GM19372 (cell line): ENCODE measurements around the gene TIMM50.

ENCODE experiments used
- ATAC-seq: cut with Tn5 transposase; IDR thresholded peaks from one replicate; pipeline ENCODE4 v1.9.1; 2021; ENCODE audit warnings: mild to moderate bottlenecking, low read depth, moderate library complexity; ENCODE audit not compliant: unreplicated experiment

TIMM50 gene

DNA sequence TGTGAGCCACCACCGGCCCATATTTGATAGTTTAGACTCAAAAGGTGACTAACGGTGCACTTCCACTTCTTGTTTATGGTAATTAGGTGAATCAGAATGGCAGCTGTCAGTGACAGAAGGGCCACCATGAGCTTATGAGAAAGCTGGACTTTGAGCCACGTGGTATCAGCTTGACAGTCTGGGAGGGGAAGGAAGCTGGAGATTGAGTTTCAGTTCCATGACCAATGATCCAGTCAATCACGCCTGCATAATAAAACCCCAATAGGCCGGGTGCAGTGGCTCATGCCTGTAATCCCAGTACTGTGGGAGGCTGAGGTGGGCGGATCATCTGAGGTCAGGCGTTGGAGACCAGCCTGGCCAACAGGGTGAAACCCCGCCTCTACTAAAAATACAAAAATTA lies 43.9 kb downstream of the TIMM50 start:
- ATAC-seq = no peak

DNA sequence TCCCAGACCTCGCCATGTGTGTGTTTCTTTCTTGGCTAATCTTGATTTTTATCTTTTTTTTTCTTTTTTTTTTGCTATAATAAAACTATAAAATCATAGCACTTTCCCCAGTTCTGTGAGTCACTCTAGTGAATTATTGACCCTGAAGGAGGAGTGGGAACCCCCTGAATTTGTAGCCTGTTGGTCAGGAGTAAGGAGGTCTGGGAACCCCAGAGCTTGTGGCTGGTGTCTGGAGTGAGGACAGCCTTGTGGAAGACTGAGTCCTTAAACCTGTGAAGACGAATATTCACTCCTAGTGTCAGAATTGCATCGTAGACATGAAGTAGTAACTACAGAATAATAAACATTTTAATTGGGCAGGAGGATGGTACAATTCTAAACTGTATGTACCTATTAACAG lies 44.6 kb downstream of the TIMM50 start:
- no peak for ATAC-seq

DNA sequence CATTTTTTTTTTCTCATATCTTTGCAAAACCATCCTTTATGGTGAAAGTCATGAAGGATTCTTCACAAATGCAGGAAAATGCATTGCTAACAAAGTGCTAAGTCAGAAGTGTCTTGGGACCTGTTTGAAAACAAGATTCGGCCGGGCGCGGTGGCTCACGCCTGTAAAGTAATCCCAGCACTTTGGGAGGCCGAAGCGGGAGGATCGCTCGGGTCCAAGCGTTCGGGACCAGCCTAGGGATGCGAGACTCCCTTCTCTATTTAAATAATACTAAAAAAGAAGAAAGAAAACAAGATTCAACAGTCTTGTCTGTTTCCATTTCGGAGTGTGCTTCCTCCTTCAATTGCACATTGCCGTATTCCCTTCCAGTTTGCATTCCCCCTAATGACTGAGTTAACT lies 51.2 kb downstream of the TIMM50 start:
- no peak for ATAC-seq

DNA sequence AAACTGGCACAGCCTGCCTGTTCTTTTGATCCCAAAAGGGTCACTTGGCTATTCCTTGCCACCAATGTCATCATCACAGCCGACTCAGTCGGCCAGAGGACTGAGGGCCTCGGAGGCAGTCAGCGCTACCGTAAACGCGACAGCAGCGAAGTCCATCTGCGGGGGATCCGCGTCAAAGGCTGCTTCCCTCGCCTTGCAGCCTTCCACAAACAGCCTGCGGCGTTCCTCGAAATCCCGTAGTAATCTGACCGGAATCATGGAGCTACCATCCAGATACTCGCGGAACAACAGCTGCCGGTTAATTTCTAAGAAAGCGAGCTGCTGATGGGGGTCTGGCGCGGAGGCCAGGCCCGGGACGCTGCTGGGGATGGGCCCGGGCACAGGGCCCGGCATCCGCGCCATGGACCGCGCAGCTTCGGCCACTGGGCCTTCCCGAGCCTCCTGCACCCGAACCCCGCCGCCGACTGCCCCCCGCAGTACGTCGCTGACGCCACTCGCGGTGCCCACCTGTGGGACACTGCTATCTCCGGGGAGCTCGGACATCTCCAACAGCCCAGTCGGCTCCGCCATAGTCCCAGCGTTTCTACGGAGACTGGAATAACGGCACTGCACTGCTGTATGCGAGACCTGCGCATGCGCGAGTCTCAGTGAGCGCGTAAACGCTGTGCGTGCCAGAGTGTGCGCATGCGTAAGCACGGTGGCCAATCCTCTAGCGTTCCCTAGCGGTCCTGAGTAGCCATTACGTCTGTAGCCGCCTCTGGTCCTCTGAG lies 51.8 kb downstream of the TIMM50 start, which contains the start of gene EID2B:
Gene EID2B, minus strand, starts transcription at position 620 of the 770 bp plus-strand sequence. Its CDS starts 50 bp downstream, at position 570.
- ATAC-seq = peak; percentile 89

DNA sequence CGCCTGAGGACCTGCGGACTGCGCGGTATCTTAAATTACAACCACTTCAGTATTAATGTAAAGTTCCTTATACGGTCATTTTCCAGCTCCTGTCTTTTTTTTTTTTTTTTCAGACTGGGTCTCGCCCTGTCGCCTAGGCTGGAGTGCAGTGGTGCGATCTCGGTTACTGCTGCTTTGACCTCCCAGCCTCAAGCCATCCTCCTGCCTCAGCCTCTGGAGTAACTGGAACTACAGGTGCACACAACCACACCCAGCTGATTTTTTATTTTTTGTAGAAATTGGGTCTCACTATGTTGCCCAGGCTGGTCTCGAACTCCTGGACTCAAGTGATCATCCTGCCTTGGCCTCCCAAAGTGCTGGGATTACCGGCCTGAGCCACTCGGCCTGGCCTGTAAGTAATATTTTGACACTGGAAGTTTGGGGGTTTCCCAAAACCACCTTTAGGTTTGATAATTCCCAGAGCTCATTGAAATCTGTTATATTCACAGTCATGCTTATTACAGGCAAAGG lies 52.4 kb downstream of the TIMM50 start:
- no peak for ATAC-seq

DNA sequence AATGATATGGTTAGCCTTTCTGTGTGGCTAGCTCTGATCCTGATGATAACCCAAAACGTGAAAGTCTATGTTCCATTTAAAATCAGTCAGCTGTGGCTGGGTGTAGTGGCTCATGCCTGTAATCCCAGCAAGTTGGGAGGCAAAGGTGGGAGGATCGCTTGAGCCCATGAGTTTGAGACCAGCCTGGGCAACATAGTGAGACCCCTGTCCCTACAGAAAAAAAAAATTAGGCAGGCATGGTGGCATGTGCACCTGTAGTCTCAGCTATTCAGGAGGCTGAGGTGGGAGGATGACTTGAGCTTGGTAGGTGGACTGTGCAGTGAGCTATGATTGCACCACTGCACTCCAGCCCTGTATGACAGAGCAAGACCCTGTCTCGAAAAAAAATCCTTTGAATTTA lies 53.2 kb downstream of the TIMM50 start:
- ATAC-seq = no peak

DNA sequence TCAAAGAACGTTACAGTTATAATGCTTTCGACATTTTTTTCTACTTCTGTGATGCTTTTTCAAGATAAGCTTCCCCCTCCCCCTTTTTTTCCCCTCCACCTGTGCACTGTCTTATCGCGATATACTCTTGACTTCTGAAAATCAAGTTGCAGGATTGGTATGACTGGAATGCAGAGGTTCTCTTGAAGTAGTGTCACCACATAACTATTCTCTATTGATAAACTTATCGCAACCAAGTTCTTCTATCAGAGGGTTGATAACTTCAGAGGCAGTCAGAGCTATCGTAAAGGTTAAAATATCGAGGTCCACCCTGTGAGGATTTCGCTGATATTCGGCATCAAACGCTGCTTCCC lies 58.5 kb downstream of the TIMM50 start:
- no peak for ATAC-seq

DNA sequence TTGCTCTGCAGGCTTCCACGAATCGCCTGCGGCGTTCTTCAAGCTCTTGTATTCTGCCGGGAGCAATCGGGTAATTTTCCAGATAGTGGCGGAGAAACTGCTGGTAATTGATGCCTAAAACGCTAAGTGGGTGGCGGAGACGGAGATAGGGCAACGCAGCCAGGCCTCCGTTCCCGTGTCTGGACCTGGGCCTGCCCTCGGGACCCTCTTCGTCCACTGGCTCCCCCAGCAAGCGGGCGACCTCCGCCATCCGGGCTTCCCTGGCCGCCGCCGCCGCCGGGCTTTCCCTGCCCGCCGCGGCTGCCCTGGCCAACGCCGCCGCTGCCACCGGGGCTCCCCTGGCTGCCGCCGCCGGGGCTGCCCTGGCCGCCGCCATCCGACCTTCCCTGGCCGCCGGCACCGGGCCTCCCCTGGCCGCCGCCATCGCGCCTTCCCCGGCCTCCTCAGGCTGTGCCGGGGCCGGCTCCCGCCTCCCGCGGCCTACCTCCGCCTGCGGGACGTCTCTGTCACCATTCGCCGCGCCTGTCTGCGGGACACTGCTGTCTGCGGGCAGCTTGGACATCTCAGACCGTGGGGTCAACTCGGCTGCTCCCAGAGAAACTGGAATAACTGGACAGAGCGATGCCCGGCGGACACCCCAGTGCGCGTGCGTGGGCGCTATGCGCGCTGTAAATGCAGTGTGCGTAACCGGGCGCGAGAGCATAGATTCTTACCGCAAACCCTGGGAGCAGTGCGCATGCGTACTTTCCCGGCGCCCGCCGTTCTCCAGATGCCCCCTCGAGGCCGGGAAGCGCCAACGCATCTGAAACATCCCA lies 59.1 kb downstream of the TIMM50 start, which contains the start of gene EID2:
Gene EID2, minus strand, starts transcription at position 644 of the 815 bp plus-strand sequence. Its CDS starts 82 bp downstream, at position 562.
- peak; percentile 94 for ATAC-seq

DNA sequence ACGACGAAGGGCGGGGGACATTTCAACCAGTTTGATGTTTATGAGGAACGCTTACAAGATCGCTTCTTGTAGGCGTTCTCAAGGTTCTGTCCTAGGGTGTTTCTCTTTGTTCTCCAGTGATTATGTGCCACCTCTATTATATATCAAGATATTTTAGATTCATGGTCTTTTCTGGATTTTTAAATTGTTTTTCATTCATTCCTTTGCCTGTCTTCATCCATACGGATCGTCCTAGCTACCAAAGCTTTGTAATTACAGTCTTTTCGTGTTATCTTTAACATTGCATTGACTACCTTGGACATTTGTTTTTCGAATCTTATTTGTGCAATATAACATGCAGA lies 59.7 kb downstream of the TIMM50 start:
- ATAC-seq = no peak
